B cell (primary cell): Measurements from ENCODE around the gene SCYL2. TPM values are rescaled to one million over a fixed set of nuclear protein-coding genes. Genes with fewer than 3 reads are reported as not detected.
"Not testable (repeated sequence)": the region's sequence is repeated elsewhere in the genome, so short reads cannot be mapped to it uniquely, and the experiment has no call there.

ENCODE experiments used
- ATAC-seq: fragments of 200-7000 bp; cut with Tn5 transposase; one replicate; pipeline ENCODE4 v1.10.0; 2021; ENCODE audit warnings: low read depth, mild to moderate bottlenecking, moderate number of reproducible peaks, moderate library complexity
- CTCF ChIA-PET: fragments of 350-600 bp; sonication (Branson Sonifier 250); formaldehyde crosslinking; loops from one replicate; lab custom pipeline; 2021; ENCODE audit warnings: antibody characterized with exemption, inconsistent platforms; lab: Charles Lee
- POLR2A ChIA-PET: fragments of 350-600 bp; sonication (Branson Sonifier 250); formaldehyde crosslinking; loops from one replicate; lab custom pipeline; 2021; ENCODE audit warnings: antibody characterized with exemption; lab: Charles Lee
- DNase-seq: peaks from one replicate; pipeline ENCODE4 v3.0.0; 2013
- H2AFZ ChIP-seq: 2 replicates; pipeline ENCODE4 v1.6.1; 2012; ENCODE audit warnings: mild to moderate bottlenecking, low read depth, low read length; ENCODE audit not compliant: insufficient read depth, poor library complexity, severe bottlenecking
- H3K27ac ChIP-seq, 2 donors: 1 replicate in 1 of 2; 2 replicates in 1 of 2; pipeline ENCODE4 v1.5.1; 2012 to 2013; ENCODE audit warnings: low read length in 2 of 2, mild to moderate bottlenecking in 2 of 2, moderate library complexity in 1 of 2
- H3K27me3 ChIP-seq, 4 experiments: fragments of 200-600 bp in 1 of 4; sonication (generic) in 1 of 4; replicated peaks in 1 of 4; 1 replicate in 2 of 4; 2 replicates in 2 of 4; pipeline versions ENCODE4 v1.6.1 to v1.7.0; 2013 to 2016; ENCODE audit warnings: low read length in 3 of 4, mild to moderate bottlenecking in 2 of 4, mixed read lengths in 1 of 4, moderate library complexity in 1 of 4; ENCODE audit not compliant: insufficient read depth in 4 of 4, control insufficient read depth in 3 of 4; ENCODE audit errors: control extremely low read depth in 1 of 4
- H3K36me3 ChIP-seq, 2 experiments: replicated peaks in 1 of 2; 1 replicate in 1 of 2; 2 replicates in 1 of 2; pipeline versions ENCODE4 v1.6.1 to v1.7.1; 2013; ENCODE audit warnings: low read length in 1 of 2; ENCODE audit not compliant: insufficient read depth in 2 of 2, control insufficient read depth in 1 of 2; ENCODE audit errors: control extremely low read depth in 1 of 2, extremely low read depth in 1 of 2
- H3K4me1 ChIP-seq, 2 donors: fragments of 200-600 bp in 1 of 2; sonication (generic) in 1 of 2; 1 replicate in 1 of 2; 2 replicates in 1 of 2; pipeline versions ENCODE4 v1.5.1 to v1.6.1; 2013 to 2017; ENCODE audit warnings: low read length in 2 of 2; ENCODE audit not compliant: control insufficient read depth in 2 of 2, insufficient read depth in 2 of 2
- H3K4me2 ChIP-seq: replicated peaks from 2 replicates; pipeline ENCODE3; 2012; ENCODE audit warnings: mild to moderate bottlenecking, low read depth, low read length; ENCODE audit not compliant: poor library complexity, severe bottlenecking
- H3K4me3 ChIP-seq, 5 experiments: fragments of 200-600 bp in 1 of 5; sonication (generic) in 1 of 5; 1 replicate in 3 of 5; 2 replicates in 2 of 5; pipeline versions ENCODE4 v1.5.1 to v1.7.0; 2011 to 2016; ENCODE audit warnings: low read length in 4 of 5, mild to moderate bottlenecking in 4 of 5, low read depth in 2 of 5, control low read depth in 1 of 5, moderate library complexity in 1 of 5; ENCODE audit not compliant: insufficient read depth in 1 of 5; ENCODE audit errors: control extremely low read depth in 1 of 5, extremely low read depth in 1 of 5
- H3K79me2 ChIP-seq: fragments of 200-600 bp; sonication (generic); one replicate; pipeline ENCODE4 v1.6.0; 2016; ENCODE audit warnings: low read length; ENCODE audit not compliant: control insufficient read depth, insufficient read depth
- H3K9ac ChIP-seq: fragments of 200-600 bp; sonication (generic); 2 replicates; pipeline ENCODE4 v1.6.1; 2017; ENCODE audit warnings: mild to moderate bottlenecking, low read length, moderate library complexity
- H3K9me3 ChIP-seq, 3 donors: one replicate each; pipeline versions ENCODE4 v1.6.1 to v1.7.1; 2013; ENCODE audit warnings: low read length in 2 of 3; ENCODE audit not compliant: control insufficient read depth in 2 of 3, insufficient read depth in 1 of 3; ENCODE audit errors: control extremely low read depth in 1 of 3
- H4K20me1 ChIP-seq: 2 replicates; pipeline ENCODE4 v1.6.0; 2012; ENCODE audit warnings: mild to moderate bottlenecking, low read length; ENCODE audit not compliant: insufficient read depth, control insufficient read depth, poor library complexity, severe bottlenecking
- H3K27ac Mint-ChIP-seq: one replicate; pipeline ENCODE4 v1.8.0; 2021; ENCODE audit warnings: mixed read lengths
- H3K27me3 Mint-ChIP-seq: one replicate; pipeline ENCODE4 v1.8.0; 2021; ENCODE audit warnings: mixed read lengths
- H3K4me1 Mint-ChIP-seq: one replicate; pipeline ENCODE4 v1.8.0; 2021; ENCODE audit warnings: mixed read lengths
- H3K4me3 Mint-ChIP-seq: one replicate; pipeline ENCODE4 v1.8.0; 2021; ENCODE audit warnings: mixed read lengths
- H3K9me3 Mint-ChIP-seq: one replicate; pipeline ENCODE4 v1.8.0; 2022; ENCODE audit warnings: mixed read lengths; ENCODE audit not compliant: insufficient read depth
- EZH2 ChIP-seq: IDR thresholded peaks from 2 replicates; pipeline ENCODE4 v1.6.1; 2012; ENCODE audit warnings: borderline replicate concordance, low read depth, mild to moderate bottlenecking, moderate library complexity, low read length; ENCODE audit not compliant: insufficient read depth, poor library complexity, severe bottlenecking
- WGBS: methylation state at CpG from one replicate; pipeline ENCODE4 v1.1.5; 2013; ENCODE audit warnings: missing lambda C conversion rate; ENCODE audit not compliant: insufficient coverage; 5-methylcytosine and 5-hydroxymethylcytosine counted together
- intact Hi-C: fragments of 100-400 bp; cut with micrococcal nuclease; formaldehyde crosslinking; loops from one replicate; pipeline ENCODE4 v1.10.0; 2022
- polyA plus RNA-seq: library from polyadenylated mRNA; depleted of rRNA; stranded (reverse); fragments of >200 nt; gene quantifications from 2 replicates; pipeline ENCODE4 v1.2.3, GENCODE V29; 2012
- total RNA-seq, 2 donors: library from RNA; stranded (reverse); fragments of 120-200 nt in 1 of 2; gene quantifications; 1 replicate in 1 of 2; 2 replicates in 1 of 2; pipeline versions ENCODE4 v1.2.3 to v1.2.4, GENCODE V29; 2013 to 2022
- TF ChIP-seq, protein P1 (sequence below): fragments of 200-600 bp; IDR thresholded peaks from one replicate; pipeline ENCODE4 v1.8.0; 2022; ENCODE audit warnings: antibody characterized with exemption, mild to moderate bottlenecking

Gene SCYL2
- total and polyA plus RNA-seq, 2 donors (not counting 1 experiment from before 2014, with no cell fraction given) = 8.8 to 38.4 TPM

DNA sequence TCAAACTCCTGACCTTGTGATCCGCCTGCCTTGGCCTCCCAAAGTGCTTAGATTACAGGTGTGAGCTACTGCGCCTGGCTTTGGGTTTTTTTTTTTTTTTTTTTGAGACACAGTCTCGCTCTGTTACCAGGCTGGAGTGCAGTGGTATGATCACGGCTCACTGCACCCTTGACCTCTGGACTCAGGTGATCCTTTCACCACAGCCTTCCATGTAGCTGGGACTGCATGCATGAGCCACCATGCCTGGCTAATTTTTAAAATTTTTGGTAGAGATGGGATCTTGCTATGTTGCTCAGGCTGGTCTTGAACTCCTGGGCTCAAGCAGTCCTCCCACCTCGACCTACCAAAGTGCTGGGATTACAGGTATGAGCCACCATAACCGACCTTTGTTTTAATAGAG lies 44.8 kb upstream of the SCYL2 start:
- CTCF ChIA-PET, H3K27ac Mint-ChIP-seq, DNase-seq, H3K27ac ChIP-seq, H2AFZ ChIP-seq, intact Hi-C loops, POLR2A ChIA-PET, H3K27me3 Mint-ChIP-seq, H3K4me1 ChIP-seq, H3K27me3 ChIP-seq, ATAC-seq, H3K4me3 ChIP-seq, H3K4me2 ChIP-seq, H3K9ac ChIP-seq, H3K79me2 ChIP-seq, H3K4me3 Mint-ChIP-seq, H4K20me1 ChIP-seq, H3K9me3 Mint-ChIP-seq, H3K4me1 Mint-ChIP-seq, H3K9me3 ChIP-seq: not testable (repeated sequence)
- peaks cover 8 to 48% of the 10 kb centered on the region in 2 experiments for H3K36me3 ChIP-seq
- 93% methylated on average over 6 of the region's 6 CpGs for WGBS

DNA sequence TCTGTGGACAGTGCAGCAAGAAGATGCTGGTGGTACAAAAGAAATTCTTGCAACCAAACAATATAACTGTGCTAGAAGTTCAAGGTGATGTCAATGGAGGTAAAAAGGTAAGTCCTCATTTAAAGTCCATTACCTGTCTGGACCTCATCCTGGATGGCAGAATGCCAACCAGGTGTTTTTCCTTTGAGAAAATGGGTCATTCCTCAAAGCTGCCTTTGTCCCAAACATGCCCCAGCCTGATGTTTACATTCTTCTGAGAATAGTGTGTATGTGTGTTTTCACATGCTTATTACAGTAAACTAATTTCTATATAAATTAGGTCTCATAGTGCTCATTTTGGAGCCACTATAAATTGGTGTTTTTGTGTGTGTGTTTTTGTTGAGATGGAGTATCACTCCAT lies 41.5 kb upstream of the SCYL2 start:
- TF ChIP-seq, protein P1, sequence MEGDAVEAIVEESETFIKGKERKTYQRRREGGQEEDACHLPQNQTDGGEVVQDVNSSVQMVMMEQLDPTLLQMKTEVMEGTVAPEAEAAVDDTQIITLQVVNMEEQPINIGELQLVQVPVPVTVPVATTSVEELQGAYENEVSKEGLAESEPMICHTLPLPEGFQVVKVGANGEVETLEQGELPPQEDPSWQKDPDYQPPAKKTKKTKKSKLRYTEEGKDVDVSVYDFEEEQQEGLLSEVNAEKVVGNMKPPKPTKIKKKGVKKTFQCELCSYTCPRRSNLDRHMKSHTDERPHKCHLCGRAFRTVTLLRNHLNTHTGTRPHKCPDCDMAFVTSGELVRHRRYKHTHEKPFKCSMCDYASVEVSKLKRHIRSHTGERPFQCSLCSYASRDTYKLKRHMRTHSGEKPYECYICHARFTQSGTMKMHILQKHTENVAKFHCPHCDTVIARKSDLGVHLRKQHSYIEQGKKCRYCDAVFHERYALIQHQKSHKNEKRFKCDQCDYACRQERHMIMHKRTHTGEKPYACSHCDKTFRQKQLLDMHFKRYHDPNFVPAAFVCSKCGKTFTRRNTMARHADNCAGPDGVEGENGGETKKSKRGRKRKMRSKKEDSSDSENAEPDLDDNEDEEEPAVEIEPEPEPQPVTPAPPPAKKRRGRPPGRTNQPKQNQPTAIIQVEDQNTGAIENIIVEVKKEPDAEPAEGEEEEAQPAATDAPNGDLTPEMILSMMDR = no peak
- TF ChIP-seq EZH2 = no peak
- Histone ChIP-seq H3K79me2 (no peaks in the 10 kb centered on the region), H3K4me1 (no peaks in the 10 kb centered on the region), H3K36me3 (peaks cover 1 to 22% of the 10 kb centered on the region in 2 experiments), H3K9me3 (no peaks in the 10 kb centered on the region), H3K9ac (no peak overlapping the region), H3K27me3 (no peaks in the 10 kb centered on the region), H3K4me2 (no peak overlapping the region), H3K27ac (no peak overlapping the region), H4K20me1 (no peaks in the 10 kb centered on the region), H3K4me3 (no peak overlapping the region), H2AFZ (no peak overlapping the region)
- ChIA-PET POLR2A (no interaction called here), CTCF (no interaction called here)
- Mint-ChIP-seq H3K4me3 (no peak overlapping the region), H3K4me1 (no peaks in the 10 kb centered on the region), H3K27ac (no peak overlapping the region), H3K27me3 (no peaks in the 10 kb centered on the region), H3K9me3 (no peaks in the 10 kb centered on the region)
- intact Hi-C loops = no loop called here
- DNase-seq (no peak), ATAC-seq (no peak)
